Transverse colon (tissue), 4 donors: ENCODE measurements around the gene ENPP6. TPM values are rescaled to one million over a fixed set of nuclear protein-coding genes. Genes with fewer than 3 reads are reported as not detected.

Experiments used
- DNase-seq: peaks from one replicate; pipeline ENCODE4 v3.0.0-alpha.2; 2019
- H3K27ac ChIP-seq, 4 donors: fragments of 200-600 bp; sonication (generic); 2 replicates each; pipeline ENCODE4 v1.5.1; 2016 to 2018; ENCODE audit warnings: inconsistent platforms in 4 of 4
- H3K27me3 ChIP-seq: fragments of 200-600 bp; sonication (generic); 2 replicates; pipeline ENCODE4 v1.5.1; 2017; ENCODE audit warnings: inconsistent platforms
- H3K36me3 ChIP-seq, 4 donors: fragments of 200-600 bp; sonication (generic); 2 replicates each; pipeline ENCODE4 v1.5.1; 2017 to 2019; ENCODE audit warnings: inconsistent platforms in 4 of 4
- H3K4me1 ChIP-seq, 4 donors: fragments of 200-600 bp; sonication (generic); 2 replicates each; pipeline ENCODE4 v1.5.1; 2017 to 2020; ENCODE audit warnings: inconsistent platforms in 4 of 4
- H3K4me3 ChIP-seq, 4 donors: fragments of 200-600 bp; sonication (generic); 1 replicate in 1 of 4; 2 replicates in 3 of 4; pipeline versions ENCODE4 v1.5.1 to v1.6.1; 2017 to 2019; ENCODE audit warnings: inconsistent platforms in 4 of 4
- H3K9me3 ChIP-seq, 2 donors: fragments of 200-600 bp; sonication (generic); 2 replicates each; pipeline ENCODE4 v1.5.1; 2017 to 2019; ENCODE audit warnings: inconsistent platforms in 2 of 2
- CTCF ChIP-seq, 5 experiments: fragments of 200-600 bp in 3 of 5; fragments of 450-650 bp in 2 of 5; sonication (generic) in 3 of 5; IDR thresholded peaks; 1 replicate in 2 of 5; 2 replicates in 3 of 5; pipeline ENCODE4 v1.5.1; 2016 to 2017; ENCODE audit warnings: antibody characterized with exemption in 5 of 5, inconsistent platforms in 3 of 5, mild to moderate bottlenecking in 2 of 5, moderate library complexity in 1 of 5
- EP300 ChIP-seq: sonication (generic); formaldehyde crosslinking; IDR thresholded peaks from one replicate; pipeline ENCODE4 v1.6.1; 2017; ENCODE audit warnings: antibody characterized with exemption, low read depth
- POLR2A ChIP-seq: fragments of 450-650 bp; IDR thresholded peaks from one replicate; pipeline ENCODE4 v1.6.1; 2016; ENCODE audit warnings: antibody characterized with exemption, mild to moderate bottlenecking, moderate library complexity
- POLR2AphosphoS5 ChIP-seq, 3 donors: sonication (generic); formaldehyde crosslinking; IDR thresholded peaks; one replicate each; pipeline ENCODE4 v1.6.1; 2016; ENCODE audit warnings: antibody characterized with exemption in 3 of 3
- WGBS, 2 donors: methylation state at CpG; one replicate each; pipeline ENCODE4 v1.1.5; 2018; ENCODE audit warnings: low coverage in 1 of 2; 5-methylcytosine and 5-hydroxymethylcytosine counted together
- in situ Hi-C, 4 donors: fragments of 200-750 bp; cut with MboI; loops; one replicate each; pipeline versions ENCODE4 v1.15.0 to v1.15.1; 2017; ENCODE audit warnings: low sequenced_read_pairs in 3 of 4, low pct_ligation_motif_present in 1 of 4, low pct_unique_long_range_greater_than_20kb in 1 of 4
- intact Hi-C: fragments of 100-400 bp; cut with DNase I; formaldehyde crosslinking; loops from one replicate; pipeline ENCODE4 v1.15.1; 2023; ENCODE audit warnings: low total_unique reads
- total RNA-seq, 4 donors: library from RNA; depleted of rRNA; stranded (reverse); fragments of >200 nt; gene quantifications; one replicate each; pipeline ENCODE4 v1.1.0, GENCODE V29; 2016

Gene ENPP6
- total RNA-seq, 4 donors from 2014 or later = 0.14 to 0.64 TPM; not detected in 2

DNA sequence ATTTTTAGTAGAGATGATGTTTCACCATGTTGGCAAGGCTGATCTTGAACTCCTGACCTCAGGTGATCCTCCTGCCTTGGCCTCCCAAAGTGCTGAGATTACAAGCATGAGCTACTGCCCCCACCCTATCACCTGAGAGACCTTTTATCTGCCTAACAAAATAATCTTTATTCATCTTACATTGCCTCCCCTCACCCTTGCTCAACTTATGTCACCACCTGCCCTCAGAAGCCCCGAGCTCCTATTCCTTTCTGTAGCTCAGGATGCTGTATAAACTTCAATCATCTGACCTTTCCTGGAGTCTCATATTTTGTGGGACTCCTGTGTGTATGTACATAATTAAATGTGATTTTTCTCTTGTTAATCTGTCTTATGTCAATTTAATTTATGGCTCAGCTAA lies 29.7 kb upstream of the ENPP6 start:
- intact Hi-C loops = no loop called here
- Histone ChIP-seq H3K9me3 (no peaks in the 10 kb centered on the region), H3K36me3 (no peaks in the 10 kb centered on the region), H3K27me3 (no peaks in the 10 kb centered on the region), H3K4me3 (no peak overlapping the region), H3K4me1 (no peaks in the 10 kb centered on the region), H3K27ac (no peak overlapping the region)
- TF ChIP-seq POLR2AphosphoS5 (IDR thresholded peaks at IDR 0.05) = no peak
- TF ChIP-seq CTCF (IDR thresholded peaks at IDR 0.05) = no peak
- no peak for TF ChIP-seq POLR2A
- no peak for TF ChIP-seq EP300
- DNase-seq = no peak
- in situ Hi-C loops = no loop called here
- 87 to 100% methylated on average over 1 of the region's 1 CpG for WGBS, 2 donors

GRCh38 chr4:184246426-184246825 lies 28.8 kb upstream of the ENPP6 start:
- no peak for DNase-seq
- Histone ChIP-seq H3K9me3 (no peaks in the 10 kb centered on the region), H3K4me3 (no peak overlapping the region), H3K36me3 (no peaks in the 10 kb centered on the region), H3K27ac (no peak overlapping the region), H3K4me1 (no peaks in the 10 kb centered on the region), H3K27me3 (no peaks in the 10 kb centered on the region)
- intact Hi-C loops (no loop called here), in situ Hi-C loops (no loop called here)
- 90 to 91% methylated on average over 2 to 7 of the region's 7 CpGs for WGBS, 2 donors
- no peak for TF ChIP-seq EP300
- no peak for TF ChIP-seq CTCF (IDR thresholded peaks at IDR 0.05)
- no peak for TF ChIP-seq POLR2A
- TF ChIP-seq POLR2AphosphoS5 (IDR thresholded peaks at IDR 0.05) = no peak

- no peak for DNase-seq
- Histone ChIP-seq H3K27ac (no peak overlapping the region), H3K4me3 (no peak overlapping the region), H3K4me1 (no peaks in the 10 kb centered on the region), H3K36me3 (no peaks in the 10 kb centered on the region), H3K9me3 (no peaks in the 10 kb centered on the region), H3K27me3 (no peaks in the 10 kb centered on the region)
- 70 to 76% methylated on average over 7 to 8 of the region's 8 CpGs for WGBS, 2 donors
- TF ChIP-seq POLR2AphosphoS5 (IDR thresholded peaks at IDR 0.05) = no peak
- TF ChIP-seq POLR2A = no peak
- intact Hi-C loops (no loop called here), in situ Hi-C loops (no loop called here)
Measured at GRCh38 chr4:184238072-184238745, 20.5 kb upstream of the ENPP6 start.

- intact Hi-C loops (no loop called here), in situ Hi-C loops (no loop called here)
- 30 to 37% methylated on average over 2 of the region's 2 CpGs for WGBS, 2 donors
- Histone ChIP-seq H3K36me3 (no peaks in the 10 kb centered on the region), H3K9me3 (no peaks in the 10 kb centered on the region), H3K27ac (no peak overlapping the region), H3K4me3 (no peak overlapping the region), H3K27me3 (no peaks in the 10 kb centered on the region), H3K4me1 (no peaks in the 10 kb centered on the region)
- no peak for TF ChIP-seq CTCF (IDR thresholded peaks at IDR 0.05)
- TF ChIP-seq POLR2A = no peak
- DNase-seq = no peak
Measured at GRCh38 chr4:184237612-184238011, 19.9 kb upstream of the ENPP6 start.

DNA sequence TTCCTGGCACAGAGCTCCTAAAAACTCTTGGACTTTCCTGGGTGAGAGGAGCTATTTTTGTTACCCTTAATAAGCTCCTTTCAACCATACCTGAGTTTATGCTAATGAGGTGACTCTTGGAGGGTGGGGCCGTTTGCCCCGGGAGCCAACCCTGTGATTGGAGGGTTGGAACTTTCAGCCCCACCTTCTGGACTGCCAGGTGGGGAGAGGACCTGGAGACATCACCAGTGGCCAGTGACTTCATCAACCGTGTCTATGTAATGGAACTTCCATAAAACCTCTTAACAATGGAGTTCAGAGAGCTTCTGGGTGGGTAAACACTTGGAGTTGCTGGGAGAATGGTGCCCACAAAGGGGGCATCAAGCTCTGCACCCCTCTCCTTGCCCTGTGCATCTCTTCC lies 17.9 kb upstream of the ENPP6 start:
- no peak overlapping the region for H3K4me3 ChIP-seq
- H3K9me3 ChIP-seq = no peaks in the 10 kb centered on the region
- in situ Hi-C loops (no loop called here), intact Hi-C loops (no loop called here)
- no peaks in the 10 kb centered on the region for H3K27me3 ChIP-seq
- no peak for DNase-seq
- TF ChIP-seq EP300 = no peak
- no peak for TF ChIP-seq POLR2A
- no peak for TF ChIP-seq CTCF (IDR thresholded peaks at IDR 0.05)
- TF ChIP-seq POLR2AphosphoS5 (IDR thresholded peaks at IDR 0.05) = no peak
- H3K27ac ChIP-seq = no peak overlapping the region
- H3K4me1 ChIP-seq = no peaks in the 10 kb centered on the region
- no peaks in the 10 kb centered on the region for H3K36me3 ChIP-seq
- WGBS, 2 donors = 83% methylated on average over 3 of the region's 3 CpGs; no CpG with 5 or more reads in 1 of the 2 donors
